HepG2 (cell line): ENCODE results near the gene DIAPH3. TPM values are rescaled to one million over a fixed set of nuclear protein-coding genes. Genes with fewer than 3 reads are reported as not detected.

Experiments used
- ATAC-seq: fragments of 200-7000 bp; cut with Tn5 transposase; 3 replicates; pipeline ENCODE4 v1.9.1; 2020; ENCODE audit warnings: mild to moderate bottlenecking, moderate library complexity
- BruUV-seq: library from RNA; stranded (reverse); fragments of 400-500 nt; replicated peaks from 2 replicates; lab custom pipeline; 2021; lab: Mats Ljungman, UMichigan
- CTCF ChIA-PET: fragments of 300-600 bp; formaldehyde crosslinking; extraction: SDS; loops from one replicate; lab custom pipeline; 2021; ENCODE audit warnings: low total read pairs, inconsistent platforms, low intra/inter-chr PET ratio; lab: Yijun Ruan, JAX
- POLR2A ChIA-PET: fragments of 350-600 bp; sonication (Branson Sonifier 250); formaldehyde crosslinking; loops from one replicate; lab custom pipeline; 2020; ENCODE audit warnings: antibody characterized with exemption, inconsistent platforms; lab: Yijun Ruan, JAX
- DNase-seq: peaks from one replicate; pipeline ENCODE4 v3.0.0-alpha.2; 2015; ENCODE audit warnings: low spot score
- FAIRE-seq: peaks from 3 replicates; lab custom pipeline; 2011; peaks lifted over from hg19 to GRCh38; lab: Jason Lieb, UNC
- H2AFZ ChIP-seq: one replicate; pipeline ENCODE4 v1.6.1; 2011; ENCODE audit warnings: low read length, inconsistent platforms
- H3K27ac ChIP-seq: fragments of 300-600 bp; 3 replicates; pipeline ENCODE4 v1.8.0; 2011; ENCODE audit warnings: mixed run types, mild to moderate bottlenecking, mixed read lengths, low read length, inconsistent platforms; ENCODE audit not compliant: insufficient read depth; ENCODE audit errors: extremely low read length
- H3K27me3 ChIP-seq, 2 experiments: fragments of 200-600 bp in 1 of 2; 2 replicates in 1 of 2; 3 replicates in 1 of 2; pipeline versions ENCODE4 v1.6.0 to v1.8.0; 2011; ENCODE audit warnings: low read length in 2 of 2, mild to moderate bottlenecking in 2 of 2, moderate library complexity in 2 of 2, inconsistent platforms in 1 of 2; ENCODE audit not compliant: insufficient read depth in 2 of 2, control insufficient read depth in 1 of 2
- H3K36me3 ChIP-seq, 2 experiments: fragments of 200-600 bp in 1 of 2; replicated peaks in 1 of 2; 2 replicates in 1 of 2; 3 replicates in 1 of 2; pipeline versions ENCODE4 v1.5.1 to v1.8.0; 2011; ENCODE audit warnings: low read length in 2 of 2, inconsistent platforms in 1 of 2; ENCODE audit not compliant: insufficient read depth in 2 of 2, control insufficient read depth in 1 of 2
- H3K4me1 ChIP-seq: 2 replicates; pipeline ENCODE4 v1.5.1; 2012; ENCODE audit warnings: low read length, inconsistent platforms; ENCODE audit not compliant: insufficient read depth
- H3K4me2 ChIP-seq: 2 replicates; pipeline ENCODE4 v1.6.0; 2011; ENCODE audit warnings: low read depth, low read length, inconsistent platforms
- H3K4me3 ChIP-seq, 3 experiments: fragments of 200-600 bp in 1 of 3; sonication (generic), shearing (Covaris generic) in 1 of 3; replicated peaks in 1 of 3; 2 replicates each; pipeline ENCODE4 v1.5.1; 2011 to 2016; ENCODE audit warnings: low read length in 3 of 3, inconsistent platforms in 2 of 3, low read depth in 2 of 3, mild to moderate bottlenecking in 2 of 3, control low read depth in 1 of 3, mixed read lengths in 1 of 3; ENCODE audit not compliant: insufficient read depth in 1 of 3
- H3K79me2 ChIP-seq: one replicate; pipeline ENCODE4 v1.6.1; 2011; ENCODE audit warnings: low read length, inconsistent platforms; ENCODE audit not compliant: insufficient read depth
- H3K9ac ChIP-seq: 2 replicates; pipeline ENCODE4 v1.6.0; 2011; ENCODE audit warnings: mild to moderate bottlenecking, low read depth, low read length, inconsistent platforms; ENCODE audit not compliant: insufficient read depth
- H3K9me3 ChIP-seq: 2 replicates; pipeline ENCODE4 v1.5.1; 2012; ENCODE audit warnings: mild to moderate bottlenecking, low read length
- H4K20me1 ChIP-seq: 2 replicates; pipeline ENCODE4 v1.6.0; 2011; ENCODE audit warnings: inconsistent platforms, mild to moderate bottlenecking, low read length, moderate library complexity; ENCODE audit not compliant: insufficient read depth
- CBX1 ChIP-seq: IDR thresholded peaks from one replicate; pipeline ENCODE4 v1.6.1; 2016; ENCODE audit warnings: antibody characterized with exemption, low read depth
- GABPA ChIP-seq, 2 experiments: IDR thresholded peaks; 2 replicates each; pipeline ENCODE4 v1.6.1; 2011 to 2016; ENCODE audit warnings: low read depth in 2 of 2, low read length in 1 of 2, missing biosample characterization in 1 of 2, missing genetic modification characterization in 1 of 2
- GLMP ChIP-seq: sonication (generic); formaldehyde crosslinking; IDR thresholded peaks from 2 replicates; pipeline ENCODE4 v1.9.0; 2021; ENCODE audit warnings: missing genetic modification reagents, mild to moderate bottlenecking, borderline replicate concordance
- HCFC1 ChIP-seq: fragments of 150-350 bp; IDR thresholded peaks from 2 replicates; pipeline ENCODE4 v1.6.1; 2014; ENCODE audit warnings: low read depth, low read length
- HES4 ChIP-seq: sonication (generic); formaldehyde crosslinking; IDR thresholded peaks from 2 replicates; pipeline ENCODE4 v1.9.0; 2021; ENCODE audit warnings: mild to moderate bottlenecking, missing genetic modification reagents, borderline replicate concordance
- LBX2 ChIP-seq: sonication (generic); formaldehyde crosslinking; IDR thresholded peaks from 2 replicates; pipeline ENCODE4 v1.5.0; 2020; ENCODE audit warnings: missing genetic modification reagents, mild to moderate bottlenecking, borderline replicate concordance
- NFYC ChIP-seq: IDR thresholded peaks from 2 replicates; pipeline ENCODE4 v1.6.1; 2016; ENCODE audit warnings: missing genetic modification reagents, missing compliant biosample characterization
- NKX3-1 ChIP-seq: sonication (generic); formaldehyde crosslinking; IDR thresholded peaks from 2 replicates; pipeline ENCODE4 v1.5.0; 2020; ENCODE audit warnings: missing genetic modification reagents
- RBFOX2 ChIP-seq: fragments of 200-400 bp; formaldehyde crosslinking; IDR thresholded peaks from 2 replicates; pipeline ENCODE4 v1.6.1; 2017; ENCODE audit warnings: low read depth, mild to moderate bottlenecking, low read length
- ZC3H4 ChIP-seq: sonication (generic); formaldehyde crosslinking; IDR thresholded peaks from 2 replicates; pipeline ENCODE4 v1.4.0; 2020; ENCODE audit warnings: missing genetic modification reagents, borderline replicate concordance
- ZHX2 ChIP-seq, 2 experiments: sonication (generic) in 1 of 2; formaldehyde crosslinking in 1 of 2; IDR thresholded peaks; 2 replicates each; pipeline versions ENCODE4 v1.6.1 to v1.9.0; 2014 to 2022; ENCODE audit warnings: antibody characterized with exemption in 1 of 2, borderline replicate concordance in 1 of 2, inconsistent platforms in 1 of 2, low read depth in 1 of 2, missing genetic modification reagents in 1 of 2
- ZKSCAN1 ChIP-seq: fragments of 150-350 bp; IDR thresholded peaks from 2 replicates; pipeline ENCODE4 v1.6.1; 2014; ENCODE audit warnings: low read length
- ZNF703 ChIP-seq: sonication (generic); formaldehyde crosslinking; IDR thresholded peaks from 2 replicates; pipeline ENCODE4 v1.5.1; 2020; ENCODE audit warnings: missing genetic modification reagents, mild to moderate bottlenecking, moderate library complexity, borderline replicate concordance
- ZNF709 ChIP-seq: sonication (generic); formaldehyde crosslinking; IDR thresholded peaks from 2 replicates; pipeline ENCODE4 v1.5.0; 2020; ENCODE audit warnings: mild to moderate bottlenecking, missing genetic modification reagents
- ZSCAN9 ChIP-seq: IDR thresholded peaks from 2 replicates; pipeline ENCODE4 v1.6.1; 2016; ENCODE audit warnings: borderline replicate concordance
- WGBS: methylation state at CpG from one replicate; pipeline ENCODE4 v1.1.6; 2017; ENCODE audit warnings: low lambda C conversion rate; 5-methylcytosine and 5-hydroxymethylcytosine counted together
- in situ Hi-C: cut with HindIII; loops from 2 replicates; pipeline ENCODE4 v1.10.0; 2017; ENCODE audit warnings: low pct_unique_long_range_greater_than_20kb; ENCODE audit not compliant: extremely low pct_ligation_motif_present
- intact Hi-C: fragments of 100-400 bp; cut with micrococcal nuclease; formaldehyde crosslinking; loops from one replicate; pipeline ENCODE4 v1.10.0; 2022; ENCODE audit not compliant: unreplicated experiment
- polyA plus RNA-seq, 8 experiments: library from polyadenylated mRNA; depleted of rRNA in 3 of 8; stranded (reverse) in 7 of 8; unstranded in 1 of 8; fragments of >200 nt; fragmentation: Illumina TruSeq in 4 of 8; extraction: Trizol in 4 of 8; gene quantifications; 2 replicates each; pipeline versions ENCODE4 v1.2.1 to v1.2.3, GENCODE V29; 2011 to 2016; ENCODE audit warnings: low read depth in 4 of 8, missing spikeins in 1 of 8, mixed read lengths in 1 of 8; ENCODE audit not compliant: insufficient read depth in 1 of 8
- total RNA-seq, 5 experiments: library from RNA; depleted of rRNA; stranded (reverse); fragments of >200 nt; fragmentation: Illumina TruSeq; extraction: Trizol; gene quantifications; 2 replicates each; pipeline ENCODE4 v1.2.3, GENCODE V29; 2016; ENCODE audit warnings: low read depth in 1 of 5

Gene DIAPH3
- total and polyA plus RNA-seq, 2 of the 13 experiments (the other 11 are each of a cell fraction or from before 2014, with no cell fraction given): 4.0 to 9.3 TPM

- no TSS peak for BruUV-seq
- H3K4me2 ChIP-seq: no peak overlapping the region
- no peak overlapping the region for H3K27ac ChIP-seq
- intact Hi-C loops (no loop called here), in situ Hi-C loops (no loop called here)
- no peak for DNase-seq
- H4K20me1 ChIP-seq: no peaks in the 10 kb centered on the region
- FAIRE-seq: no peak
- H3K4me3 ChIP-seq: no peak overlapping the region
- H3K36me3 ChIP-seq: no peaks in the 10 kb centered on the region
- peaks cover 0 to 3% of the 10 kb centered on the region in 2 experiments; a peak in 1 of 5 replicates for H3K27me3 ChIP-seq
- H3K9ac ChIP-seq: no peak overlapping the region
- 40% methylated on average over 3 of the region's 3 CpGs for WGBS
- H3K79me2 ChIP-seq: no peaks in the 10 kb centered on the region
- no peak; the same call in 2 of the 3 replicates for ATAC-seq
- H3K9me3 ChIP-seq: no peaks in the 10 kb centered on the region
- H2AFZ ChIP-seq: no peak overlapping the region
- CTCF ChIA-PET: no interaction called here
- H3K4me1 ChIP-seq: peaks cover 30% of the 10 kb centered on the region
- POLR2A ChIA-PET: no interaction called here
- TF ChIP-seq ZHX2 (IDR thresholded peaks at IDR 0.05; ENCODE audit: low read depth) (no peak), ZHX2 (CRISPR knock-in tag; IDR thresholded peaks at IDR 0.05; ENCODE audit: borderline replicate concordance) (no peak), ZNF703 (CRISPR knock-in tag) (no peak), ZKSCAN1 (no peak), NFYC (CRISPR knock-in tag) (no peak), RBFOX2 (no peak), GLMP (no peak), CBX1 (no peak), NKX3-1 (CRISPR knock-in tag) (no peak), HES4 (CRISPR knock-in tag) (no peak), ZSCAN9 (no peak), LBX2 (CRISPR knock-in tag) (no peak), ZC3H4 (CRISPR knock-in tag) (no peak), ZNF709 (CRISPR knock-in tag) (no peak), HCFC1 (no peak), GABPA (IDR thresholded peaks at IDR 0.05; ENCODE audit: low read depth, low read length) (no peak), GABPA (CRISPR knock-in tag; IDR thresholded peaks at IDR 0.05; ENCODE audit: low read depth) (no peak)
Measured at GRCh38 chr13:60169239-60170031, 5.7 kb upstream of the DIAPH3 start.
